ENCODE measurements around the gene LRRC27.

- TF ChIP-seq CTCF (IDR thresholded peaks at IDR 0.05), result no peak
- no peak for TF ChIP-seq POLR2A (IDR thresholded peaks at IDR 0.05)
- no peak for TF ChIP-seq EP300 (IDR thresholded peaks at IDR 0.05)
- no peak for TF ChIP-seq POLR2AphosphoS5 (IDR thresholded peaks at IDR 0.05)
Observed at GRCh38 chr10:132404169-132404880, 72.3 kb downstream of the LRRC27 start.
